Measurements from ENCODE around the gene ATP6V0E1. TPM values are rescaled to one million over a fixed set of nuclear protein-coding genes. Genes with fewer than 3 reads are reported as not detected.

The ATP6V0E1 gene
- polyA plus RNA-seq, 1 donor from 2014 or later = 53.0 TPM

- Histone ChIP-seq H3K9me2 (ENCODE audit: insufficient read depth, low read length) (no peaks in the 10 kb centered on the region), H3F3A (ENCODE audit: insufficient read depth, low read length, poor library complexity, severe bottlenecking) (no peaks in the 10 kb centered on the region), H2AFZ (ENCODE audit: low read depth, low read length) (no peak overlapping the region), H3K9ac (ENCODE audit: low read length) (no peak overlapping the region), H3K36me3 (ENCODE audit: insufficient read depth, low read length) (no peaks in the 10 kb centered on the region), H3K4me2 (ENCODE audit: low read length) (no peak overlapping the region), H3K9me3 (ENCODE audit: low read length) (no peaks in the 10 kb centered on the region), H3K4me3 (ENCODE audit: low read length) (no peak overlapping the region), H3K27me3 (ENCODE audit: insufficient read depth, low read depth, low read length) (no peaks in the 10 kb centered on the region), H3K79me2 (replicated peaks; ENCODE audit: insufficient read depth, low read length) (peaks cover 10% of the 10 kb centered on the region), H3K27ac (ENCODE audit: low read length) (no peak overlapping the region), H4K20me1 (ENCODE audit: insufficient read depth) (no peaks in the 10 kb centered on the region)
- TF ChIP-seq EP300 (conservative IDR thresholded peaks at IDR 0.05; ENCODE audit: poor library complexity, severe bottlenecking) (no peak), TAF1 (IDR thresholded peaks at IDR 0.05; ENCODE audit: low read depth) (no peak), RAD21 (conservative IDR thresholded peaks at IDR 0.05) (no peak), POLR2AphosphoS5 (IDR thresholded peaks at IDR 0.05) (no peak), REST (IDR thresholded peaks at IDR 0.05; ENCODE audit: borderline replicate concordance) (no peak), CTCF (IDR thresholded peaks at IDR 0.05; ENCODE audit: poor library complexity, severe bottlenecking) (no peak), EZH2 (IDR thresholded peaks at IDR 0.05; ENCODE audit: borderline replicate concordance, insufficient read depth, low read length, poor library complexity, severe bottlenecking) (no peak), SMC3 (conservative IDR thresholded peaks at IDR 0.05; ENCODE audit: poor library complexity) (no peak)
Observed at GRCh38 chr5:173011566-173011965, 28.0 kb downstream of the ATP6V0E1 start.

GRCh38 chr5:173012882-173013281 lies 29.3 kb downstream of the ATP6V0E1 start:
- Histone ChIP-seq H3K36me3 (ENCODE audit: insufficient read depth, low read length) (no peaks in the 10 kb centered on the region), H3K9ac (ENCODE audit: low read length) (no peak overlapping the region), H3K4me3 (ENCODE audit: low read length) (no peak overlapping the region), H3K9me2 (ENCODE audit: insufficient read depth, low read length) (no peaks in the 10 kb centered on the region), H3K27ac (ENCODE audit: low read length) (no peak overlapping the region), H2AFZ (ENCODE audit: low read depth, low read length) (no peak overlapping the region), H4K20me1 (ENCODE audit: insufficient read depth) (no peaks in the 10 kb centered on the region), H3K27me3 (ENCODE audit: insufficient read depth, low read depth, low read length) (no peaks in the 10 kb centered on the region), H3F3A (ENCODE audit: insufficient read depth, low read length, poor library complexity, severe bottlenecking) (no peaks in the 10 kb centered on the region), H3K79me2 (replicated peaks; ENCODE audit: insufficient read depth, low read length) (peaks cover 9% of the 10 kb centered on the region), H3K9me3 (ENCODE audit: low read length) (no peaks in the 10 kb centered on the region), H3K4me2 (ENCODE audit: low read length) (no peak overlapping the region)
- TF ChIP-seq REST (IDR thresholded peaks at IDR 0.05; ENCODE audit: borderline replicate concordance) = no peak
